Calu3 (cell line): Measurements from ENCODE around the gene FABP6. TPM values are rescaled to one million over a fixed set of nuclear protein-coding genes. Genes with fewer than 3 reads are reported as not detected.

Experiments
- BruUV-seq: library from RNA; stranded (reverse); fragments of 400-500 nt; replicated peaks from 2 replicates; lab custom pipeline; 2021; lab: Mats Ljungman, UMichigan
- CTCF ChIA-PET: fragments of 300-600 bp; sonication (Branson Sonifier 250); formaldehyde crosslinking; loops from one replicate; lab custom pipeline; 2022; ENCODE audit warnings: antibody characterized with exemption; lab: Charles Lee
- DNase-seq: peaks from one replicate; pipeline ENCODE4 v3.0.0; 2022
- H3K27ac Mint-ChIP-seq: one replicate; pipeline ENCODE4 v1.8.0; 2022; ENCODE audit warnings: mixed read lengths; ENCODE audit not compliant: unreplicated experiment
- H3K27me3 Mint-ChIP-seq: one replicate; pipeline ENCODE4 v1.8.0; 2022; ENCODE audit warnings: mixed read lengths; ENCODE audit not compliant: unreplicated experiment
- H3K36me3 Mint-ChIP-seq: one replicate; pipeline ENCODE4 v1.8.0; 2022; ENCODE audit warnings: mild to moderate bottlenecking, moderate library complexity, mixed read lengths; ENCODE audit not compliant: insufficient read depth, unreplicated experiment
- H3K4me1 Mint-ChIP-seq: one replicate; pipeline ENCODE4 v1.8.0; 2022; ENCODE audit warnings: mild to moderate bottlenecking, low read depth, mixed read lengths; ENCODE audit not compliant: unreplicated experiment
- H3K4me3 Mint-ChIP-seq: one replicate; pipeline ENCODE4 v1.8.0; 2022; ENCODE audit warnings: mild to moderate bottlenecking, low read depth, moderate library complexity, mixed read lengths; ENCODE audit not compliant: unreplicated experiment
- H3K9me3 Mint-ChIP-seq: one replicate; pipeline ENCODE4 v1.8.0; 2022; ENCODE audit warnings: low read depth, mixed read lengths; ENCODE audit not compliant: unreplicated experiment
- intact Hi-C: fragments of 100-400 bp; cut with micrococcal nuclease; formaldehyde crosslinking; loops from one replicate; pipeline ENCODE4 v1.10.0; 2022; ENCODE audit not compliant: unreplicated experiment
- total RNA-seq: library from RNA; stranded (reverse); gene quantifications from 2 replicates; pipeline ENCODE4 v1.2.3, GENCODE V29; 2022
- TF ChIP-seq, protein P1 (sequence below): fragments of 200-600 bp; IDR thresholded peaks from one replicate; pipeline ENCODE4 v1.8.0; 2022; ENCODE audit warnings: antibody characterized with exemption; ENCODE audit not compliant: unreplicated experiment

The FABP6 gene
- total RNA-seq, 1 experiment from 2014 or later: 1.6 TPM

DNA sequence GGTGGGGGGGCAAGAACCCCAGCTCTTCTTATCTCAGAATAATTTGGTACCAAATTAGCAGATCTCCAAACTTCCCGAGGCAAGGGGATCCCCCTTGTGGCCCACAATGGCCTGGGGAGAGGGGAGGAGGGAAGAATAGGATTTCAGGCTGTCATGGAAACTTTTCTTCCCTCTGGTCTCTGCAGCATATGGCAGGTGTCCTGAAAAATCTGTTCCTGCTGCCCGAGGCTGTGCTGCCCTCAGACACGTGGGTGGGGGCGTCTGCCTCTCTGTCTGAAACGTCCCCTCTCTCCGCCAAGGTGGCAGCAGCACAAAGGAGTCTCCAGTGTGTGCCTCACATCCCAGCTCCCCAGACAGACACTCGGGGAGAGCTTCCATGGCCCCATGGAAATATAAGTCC is 49.0 kb downstream of the FABP6 start:
- no peak for DNase-seq
- CTCF ChIA-PET: no interaction called here
- intact Hi-C loops: no loop called here
- Mint-ChIP-seq H3K27ac (no peak overlapping the region), H3K27me3 (no peaks in the 10 kb centered on the region), H3K4me1 (no peaks in the 10 kb centered on the region), H3K4me3 (no peak overlapping the region), H3K36me3 (peaks cover 16% of the 10 kb centered on the region), H3K9me3 (no peaks in the 10 kb centered on the region)
- BruUV-seq: no TSS peak
- TF ChIP-seq, protein P1, sequence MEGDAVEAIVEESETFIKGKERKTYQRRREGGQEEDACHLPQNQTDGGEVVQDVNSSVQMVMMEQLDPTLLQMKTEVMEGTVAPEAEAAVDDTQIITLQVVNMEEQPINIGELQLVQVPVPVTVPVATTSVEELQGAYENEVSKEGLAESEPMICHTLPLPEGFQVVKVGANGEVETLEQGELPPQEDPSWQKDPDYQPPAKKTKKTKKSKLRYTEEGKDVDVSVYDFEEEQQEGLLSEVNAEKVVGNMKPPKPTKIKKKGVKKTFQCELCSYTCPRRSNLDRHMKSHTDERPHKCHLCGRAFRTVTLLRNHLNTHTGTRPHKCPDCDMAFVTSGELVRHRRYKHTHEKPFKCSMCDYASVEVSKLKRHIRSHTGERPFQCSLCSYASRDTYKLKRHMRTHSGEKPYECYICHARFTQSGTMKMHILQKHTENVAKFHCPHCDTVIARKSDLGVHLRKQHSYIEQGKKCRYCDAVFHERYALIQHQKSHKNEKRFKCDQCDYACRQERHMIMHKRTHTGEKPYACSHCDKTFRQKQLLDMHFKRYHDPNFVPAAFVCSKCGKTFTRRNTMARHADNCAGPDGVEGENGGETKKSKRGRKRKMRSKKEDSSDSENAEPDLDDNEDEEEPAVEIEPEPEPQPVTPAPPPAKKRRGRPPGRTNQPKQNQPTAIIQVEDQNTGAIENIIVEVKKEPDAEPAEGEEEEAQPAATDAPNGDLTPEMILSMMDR: no peak

DNA sequence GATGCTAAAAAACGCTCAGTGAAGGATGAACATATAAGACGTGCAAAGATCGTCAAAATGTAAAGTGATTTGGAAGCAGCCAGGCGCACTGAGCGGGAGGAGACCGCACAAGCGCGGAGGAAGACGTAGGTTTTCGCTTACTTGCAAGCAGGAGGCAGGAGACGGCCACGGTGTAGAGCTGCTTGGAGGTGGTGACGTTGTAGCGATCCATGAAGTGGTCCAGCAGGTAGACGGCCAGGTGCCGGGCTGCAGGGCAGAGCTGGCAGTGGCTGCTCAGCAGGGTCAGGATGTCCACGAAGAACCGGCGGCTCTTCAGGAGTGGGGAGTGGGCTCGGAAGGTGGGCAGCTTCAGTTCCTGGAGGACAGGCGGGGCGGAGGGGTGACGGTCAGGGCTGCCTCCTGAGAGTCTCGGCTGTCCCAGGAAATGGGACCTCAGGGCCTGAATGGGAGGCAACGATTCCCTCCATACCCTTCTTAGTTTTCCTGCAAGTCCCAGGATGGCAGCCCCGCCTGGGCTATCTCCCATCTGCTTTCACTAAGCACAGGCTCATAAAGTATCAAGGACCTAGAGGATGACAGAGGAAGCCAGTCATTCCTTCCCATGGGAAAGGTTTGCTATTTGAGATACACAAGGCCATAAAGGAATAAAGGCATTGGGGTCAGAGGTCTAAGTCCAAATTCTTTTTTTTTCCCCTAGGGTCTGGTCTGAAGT is 51.2 kb downstream of the FABP6 start:
- peaks cover 7% of the 10 kb centered on the region for H3K36me3 Mint-ChIP-seq
- no TSS peak for BruUV-seq
- CTCF ChIA-PET: interaction anchor here (0.6 kb wide), 1 partner anchor 53 kb away, joined by 6 read pairs; no protein-coding TSS in a partner anchor
- H3K27ac Mint-ChIP-seq: no peak overlapping the region
- intact Hi-C loops: no loop called here
- TF ChIP-seq, protein P1: no peak
- no peak for DNase-seq
- H3K4me1 Mint-ChIP-seq: no peaks in the 10 kb centered on the region
- no peaks in the 10 kb centered on the region for H3K9me3 Mint-ChIP-seq
- H3K27me3 Mint-ChIP-seq: no peaks in the 10 kb centered on the region
- no peak overlapping the region for H3K4me3 Mint-ChIP-seq

DNA sequence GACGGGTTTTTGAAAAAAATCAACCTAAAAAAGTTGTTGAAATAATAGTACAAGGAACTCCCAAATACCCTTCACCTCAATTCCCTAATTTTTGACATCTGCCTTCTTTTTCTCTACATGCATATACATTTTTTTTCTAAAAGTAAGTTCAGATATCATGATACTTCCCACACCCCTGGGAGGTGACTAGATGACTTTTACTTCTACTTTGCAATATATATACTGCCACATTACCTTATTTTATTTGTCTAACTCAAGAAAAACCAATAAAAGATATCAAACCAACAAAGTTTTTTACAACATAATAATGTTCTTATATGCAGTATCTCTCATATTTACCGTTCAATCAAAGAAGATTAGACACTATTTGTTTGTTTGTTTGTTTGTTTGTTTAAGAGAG is 52.0 kb downstream of the FABP6 start:
- no peaks in the 10 kb centered on the region for H3K4me1 Mint-ChIP-seq
- H3K4me3 Mint-ChIP-seq: no peak overlapping the region
- intact Hi-C loops: no loop called here
- H3K27ac Mint-ChIP-seq: no peak overlapping the region
- no peaks in the 10 kb centered on the region for H3K9me3 Mint-ChIP-seq
- BruUV-seq: no TSS peak
- peaks cover 7% of the 10 kb centered on the region for H3K36me3 Mint-ChIP-seq
- no peaks in the 10 kb centered on the region for H3K27me3 Mint-ChIP-seq
- DNase-seq: no peak
- CTCF ChIA-PET: no interaction called here
- TF ChIP-seq, protein P1: no peak

DNA sequence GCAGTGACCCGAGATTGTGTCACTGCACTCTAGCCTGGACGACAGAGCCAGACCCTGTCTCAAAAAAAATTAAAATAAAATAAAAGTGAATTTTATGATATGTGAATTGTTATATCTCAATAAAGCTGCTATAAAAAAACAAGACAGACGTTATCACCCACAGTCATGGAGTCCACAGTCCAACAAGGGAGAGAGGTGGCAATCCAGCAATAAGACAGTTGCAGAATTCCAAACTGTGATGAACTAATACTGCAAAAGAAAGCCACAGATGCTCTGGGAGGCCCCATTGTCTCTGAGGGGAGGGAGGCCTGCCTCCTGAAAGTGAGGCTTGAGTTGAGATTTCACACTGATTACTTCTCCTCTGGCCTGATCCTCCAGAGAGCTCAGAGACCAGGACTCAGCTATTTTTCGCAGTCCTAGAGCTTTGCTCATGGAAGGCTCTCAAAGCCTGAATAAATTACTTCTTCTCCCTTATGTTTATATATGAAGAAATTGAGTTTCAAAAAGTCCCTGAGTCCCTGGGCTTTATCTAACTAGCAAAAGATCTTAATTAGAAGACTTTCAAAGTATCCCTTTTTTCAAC is 55.1 kb downstream of the FABP6 start:
- no TSS peak for BruUV-seq
- H3K36me3 Mint-ChIP-seq: no peaks in the 10 kb centered on the region
- H3K4me1 Mint-ChIP-seq: peaks cover 21% of the 10 kb centered on the region
- H3K4me3 Mint-ChIP-seq: no peak overlapping the region
- CTCF ChIA-PET: interaction anchor here (0.6 kb wide), 1 partner anchor 780 kb away, joined by 3 read pairs; no protein-coding TSS in a partner anchor
- intact Hi-C loops: no loop called here
- no peak overlapping the region for H3K27ac Mint-ChIP-seq
- no peak for DNase-seq
- TF ChIP-seq, protein P1: no peak
- H3K9me3 Mint-ChIP-seq: no peaks in the 10 kb centered on the region
- H3K27me3 Mint-ChIP-seq: no peaks in the 10 kb centered on the region
